Erythroblast (primary cell): ENCODE results near the gene INSRR.

Source experiments
- GATA1 ChIP-seq: IDR thresholded peaks from 2 replicates; pipeline ENCODE4 v1.6.1; 2011; ENCODE audit warnings: low read depth, mild to moderate bottlenecking, control low read depth, low read length, moderate library complexity
- POLR2A ChIP-seq: IDR thresholded peaks from 2 replicates; pipeline ENCODE4 v1.6.1; 2011; ENCODE audit warnings: mild to moderate bottlenecking, low read length

DNA sequence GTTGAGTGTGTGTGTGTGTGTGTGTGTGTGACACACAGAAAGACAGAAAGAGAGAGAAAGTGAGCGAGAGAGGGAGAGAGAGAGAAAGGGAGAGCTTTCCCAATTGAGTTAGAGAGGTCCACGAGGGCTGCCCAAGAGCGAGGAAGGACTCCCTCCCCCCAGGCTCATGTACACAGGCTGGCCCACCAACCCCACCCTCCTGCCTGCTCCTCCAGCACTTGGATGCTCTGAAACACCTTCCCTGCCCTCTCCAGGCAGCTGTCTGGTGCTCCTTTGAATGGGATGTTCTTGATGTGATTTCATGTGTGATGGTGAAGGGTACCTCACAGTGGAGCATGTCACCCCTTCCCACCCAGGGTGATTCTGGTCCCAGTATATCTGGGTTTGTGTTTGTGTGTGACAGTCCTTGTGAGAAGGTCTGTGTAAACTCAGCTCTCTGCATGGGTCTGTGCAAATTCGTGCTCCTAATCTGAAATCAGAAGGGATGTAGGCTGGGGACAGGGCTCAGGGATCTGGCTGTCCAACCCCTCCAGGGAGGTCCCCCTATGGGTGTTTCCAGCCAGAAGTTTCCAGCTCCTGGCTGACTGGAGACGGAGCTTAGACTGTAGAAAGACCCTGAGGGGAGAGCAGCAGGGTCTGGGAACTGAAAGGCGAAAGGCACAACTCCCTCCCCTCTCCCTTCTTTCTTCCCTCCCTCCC is 27.8 kb upstream of the INSRR start:
- TF ChIP-seq POLR2A (no peak), GATA1 (no peak)
